Mesothelial cell of epicardium (in vitro differentiated cells): ENCODE results near the gene CLCA1. TPM values are rescaled to one million over a fixed set of nuclear protein-coding genes. Genes with fewer than 3 reads are reported as not detected.

Experiments used
- DNase-seq, 2 experiments: peaks; one replicate each; pipeline ENCODE4 v3.0.0; 2021; ENCODE audit warnings: low spot score in 2 of 2; ENCODE audit not compliant: unreplicated experiment in 2 of 2
- H3K27ac Mint-ChIP-seq: 2 replicates; pipeline ENCODE4 v1.8.0; 2021; ENCODE audit warnings: mixed read lengths
- H3K27me3 Mint-ChIP-seq: 2 replicates; pipeline ENCODE4 v1.8.0; 2021; ENCODE audit warnings: low read depth, mixed read lengths
- H3K36me3 Mint-ChIP-seq: 2 replicates; pipeline ENCODE4 v1.8.0; 2021; ENCODE audit warnings: mixed read lengths
- H3K4me1 Mint-ChIP-seq: 2 replicates; pipeline ENCODE4 v1.8.0; 2021; ENCODE audit warnings: mixed read lengths
- H3K4me3 Mint-ChIP-seq: 2 replicates; pipeline ENCODE4 v1.8.0; 2021; ENCODE audit warnings: mild to moderate bottlenecking, moderate library complexity, mixed read lengths
- H3K9me3 Mint-ChIP-seq: 2 replicates; pipeline ENCODE4 v1.8.0; 2021; ENCODE audit warnings: mixed read lengths
- CTCF ChIP-seq: fragments of 200-600 bp; sonication (generic); IDR thresholded peaks from one replicate; pipeline ENCODE4 v1.5.0; 2021; ENCODE audit warnings: antibody characterized with exemption; ENCODE audit not compliant: unreplicated experiment
- total RNA-seq: library from RNA; stranded (reverse); gene quantifications from 3 replicates; pipeline ENCODE4 v1.2.1, GENCODE V29; 2021

Gene CLCA1
- total RNA-seq, 1 donor from 2014 or later, result not detected

GRCh38 chr1:86538775-86539174, 70.0 kb downstream of the CLCA1 start:
- H3K4me3 Mint-ChIP-seq, result no peak overlapping the region
- H3K27me3 Mint-ChIP-seq, result no peaks in the 10 kb centered on the region
- H3K36me3 Mint-ChIP-seq, result no peaks in the 10 kb centered on the region
- H3K9me3 Mint-ChIP-seq, result no peaks in the 10 kb centered on the region
- DNase-seq, result no peak
- H3K27ac Mint-ChIP-seq, result no peak overlapping the region
- H3K4me1 Mint-ChIP-seq, result no peaks in the 10 kb centered on the region
- TF ChIP-seq CTCF, result no peak

GRCh38 chr1:86541859-86542258, 73.1 kb downstream of the CLCA1 start:
- TF ChIP-seq CTCF, result no peak
- no peaks in the 10 kb centered on the region for H3K36me3 Mint-ChIP-seq
- no peak overlapping the region for H3K27ac Mint-ChIP-seq
- no peaks in the 10 kb centered on the region for H3K4me1 Mint-ChIP-seq
- H3K4me3 Mint-ChIP-seq, result no peak overlapping the region
- no peak for DNase-seq
- peaks cover 11% of the 10 kb centered on the region for H3K9me3 Mint-ChIP-seq
- H3K27me3 Mint-ChIP-seq, result no peaks in the 10 kb centered on the region

GRCh38 chr1:86542631-86543030, 73.9 kb downstream of the CLCA1 start:
- Mint-ChIP-seq H3K27ac (no peak overlapping the region), H3K4me3 (no peak overlapping the region), H3K4me1 (no peaks in the 10 kb centered on the region), H3K9me3 (peaks cover 11% of the 10 kb centered on the region), H3K36me3 (no peaks in the 10 kb centered on the region), H3K27me3 (no peaks in the 10 kb centered on the region)
- no peak for DNase-seq
- TF ChIP-seq CTCF, result no peak

- Mint-ChIP-seq H3K9me3 (peaks cover 11% of the 10 kb centered on the region), H3K4me1 (no peaks in the 10 kb centered on the region), H3K36me3 (no peaks in the 10 kb centered on the region), H3K27ac (no peak within 1 kb of the TSS), H3K27me3 (no peaks in the 10 kb centered on the region), H3K4me3 (no peak within 1 kb of the TSS)
- DNase-seq, result no peak
- no peak for TF ChIP-seq CTCF
These were observed 78.1 kb downstream of the CLCA1 start, which contains the start of gene CLCA4 for GRCh38 chr1:86546787-86547221. Gene CLCA4 (plus strand): TSS chr1:86547078. CDS start chr1:86547120, 42 bp downstream.

GRCh38 chr1:86548839-86549238, 80.1 kb downstream of the CLCA1 start:
- Mint-ChIP-seq H3K4me1 (no peaks in the 10 kb centered on the region), H3K27me3 (no peaks in the 10 kb centered on the region), H3K9me3 (peaks cover 11% of the 10 kb centered on the region), H3K27ac (no peak overlapping the region), H3K36me3 (no peaks in the 10 kb centered on the region), H3K4me3 (no peak overlapping the region)
- no peak for DNase-seq
- no peak for TF ChIP-seq CTCF

Other genes with a start within 250 kb of the CLCA1 start
- 66.4 to 74.0 TPM (median 71.7 TPM) in 3 replicates for gene ODF2L, start 72.6 kb upstream of the CLCA1 start, total RNA-seq
- gene CLCA2, start 44.8 kb upstream of the CLCA1 start, total RNA-seq, result 0.11 to 0.32 TPM in 2 of 3 replicates, not detected in the other
- 0.07 TPM in 1 of 3 replicates, not detected in the others for gene CLCA4, start 78.2 kb downstream of the CLCA1 start, total RNA-seq
- 57.7 to 61.2 TPM (median 59.4 TPM) in 3 replicates for gene SH3GLB1, start 235.6 kb downstream of the CLCA1 start, total RNA-seq